Muscle of arm (tissue), 12 donors: ENCODE measurements around the gene HOXD11. TPM values are rescaled to one million over a fixed set of nuclear protein-coding genes. Genes with fewer than 3 reads are reported as not detected.

ENCODE experiments used
- DNase-seq: peaks from one replicate; pipeline ENCODE4 v3.0.0-alpha.2; 2013
- polyA plus RNA-seq, 12 donors: library from polyadenylated mRNA; unstranded; fragments of 120-200 nt; gene quantifications; one replicate each; pipeline ENCODE4 v1.2.1, GENCODE V29; 2013; ENCODE audit not compliant: insufficient read length in 12 of 12

Gene HOXD11
- polyA plus RNA-seq, 12 donors, result 0.17 to 6.9 (median 2.0) TPM; not detected in 4

GRCh38 chr2:176104316-176105077, 2.6 kb upstream of the HOXD11 start:
- no peak for DNase-seq

DNA sequence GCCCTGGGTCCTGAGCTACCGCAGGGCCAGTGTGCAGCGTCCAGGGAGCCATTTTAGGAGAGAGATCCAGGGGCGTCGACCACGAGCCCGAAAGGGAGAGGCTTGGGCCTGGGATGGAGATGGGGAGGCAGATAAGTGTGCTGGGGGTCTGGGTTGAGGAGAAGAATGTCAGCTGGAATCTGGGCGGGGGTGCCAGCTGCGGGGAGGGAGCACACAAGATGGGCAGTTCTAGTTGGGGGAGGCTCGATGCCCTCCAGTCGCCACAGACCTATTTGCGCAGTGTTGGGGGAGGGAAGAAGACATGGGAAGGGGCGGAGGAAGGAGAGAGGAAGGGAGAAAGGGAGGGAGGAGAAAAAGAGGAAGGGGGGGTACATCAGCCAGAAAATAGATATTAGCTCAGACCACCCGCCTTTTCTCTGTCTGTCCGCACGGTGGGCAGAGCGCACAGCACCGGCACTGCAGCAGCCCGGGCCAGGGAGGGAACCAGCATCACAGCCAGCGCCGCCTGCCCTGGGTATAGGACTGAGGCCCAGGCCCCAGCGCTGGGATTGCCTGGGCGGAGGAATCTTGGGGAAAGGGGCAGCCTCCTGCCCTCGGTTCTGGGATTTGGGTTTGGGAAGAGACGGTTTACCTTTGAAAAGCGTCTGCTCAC, 1.9 kb upstream of the HOXD11 start:
- DNase-seq, result no peak

- DNase-seq, result no peak
Measured at GRCh38 chr2:176105730-176106580, 1.1 kb upstream of the HOXD11 start.

DNA sequence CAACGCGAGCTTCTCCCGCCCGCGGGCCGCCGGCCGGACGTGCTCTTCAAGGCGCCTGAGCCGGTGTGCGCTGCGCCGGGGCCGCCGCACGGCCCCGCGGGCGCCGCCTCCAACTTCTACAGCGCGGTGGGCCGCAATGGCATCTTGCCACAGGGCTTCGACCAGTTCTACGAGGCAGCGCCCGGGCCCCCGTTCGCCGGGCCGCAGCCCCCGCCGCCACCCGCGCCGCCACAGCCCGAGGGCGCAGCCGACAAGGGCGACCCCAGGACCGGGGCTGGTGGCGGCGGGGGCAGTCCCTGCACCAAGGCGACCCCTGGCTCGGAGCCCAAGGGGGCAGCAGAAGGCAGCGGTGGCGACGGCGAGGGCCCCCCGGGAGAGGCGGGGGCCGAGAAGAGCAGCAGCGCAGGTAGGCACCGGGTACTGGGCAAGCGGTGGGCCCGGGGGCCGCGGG, 676 bp downstream of the HOXD11 start:
- DNase-seq, result no peak

GRCh38 chr2:176109192-176109901, 2.3 kb downstream of the HOXD11 start:
- DNase-seq, result no peak

DNA sequence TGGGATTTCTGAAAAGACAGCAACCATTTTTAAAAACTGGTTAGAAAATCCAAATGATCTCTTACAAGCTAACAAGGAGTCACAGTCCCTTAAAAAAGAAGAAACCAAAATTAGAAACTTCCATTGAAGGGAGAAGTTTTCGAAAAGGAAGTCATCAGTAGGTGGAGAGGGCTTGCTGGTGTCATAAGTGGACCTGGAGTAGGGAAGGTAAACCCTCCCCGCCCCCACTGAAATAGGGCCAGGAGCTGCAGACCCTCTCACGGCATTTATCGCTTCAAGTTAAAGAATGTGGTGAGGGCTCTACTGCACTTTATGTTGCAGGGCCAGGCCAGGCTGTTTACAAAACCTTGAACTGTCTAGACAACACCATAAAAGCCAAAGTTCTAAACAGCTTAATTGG, 2.9 kb downstream of the HOXD11 start:
- DNase-seq, result no peak

DNA sequence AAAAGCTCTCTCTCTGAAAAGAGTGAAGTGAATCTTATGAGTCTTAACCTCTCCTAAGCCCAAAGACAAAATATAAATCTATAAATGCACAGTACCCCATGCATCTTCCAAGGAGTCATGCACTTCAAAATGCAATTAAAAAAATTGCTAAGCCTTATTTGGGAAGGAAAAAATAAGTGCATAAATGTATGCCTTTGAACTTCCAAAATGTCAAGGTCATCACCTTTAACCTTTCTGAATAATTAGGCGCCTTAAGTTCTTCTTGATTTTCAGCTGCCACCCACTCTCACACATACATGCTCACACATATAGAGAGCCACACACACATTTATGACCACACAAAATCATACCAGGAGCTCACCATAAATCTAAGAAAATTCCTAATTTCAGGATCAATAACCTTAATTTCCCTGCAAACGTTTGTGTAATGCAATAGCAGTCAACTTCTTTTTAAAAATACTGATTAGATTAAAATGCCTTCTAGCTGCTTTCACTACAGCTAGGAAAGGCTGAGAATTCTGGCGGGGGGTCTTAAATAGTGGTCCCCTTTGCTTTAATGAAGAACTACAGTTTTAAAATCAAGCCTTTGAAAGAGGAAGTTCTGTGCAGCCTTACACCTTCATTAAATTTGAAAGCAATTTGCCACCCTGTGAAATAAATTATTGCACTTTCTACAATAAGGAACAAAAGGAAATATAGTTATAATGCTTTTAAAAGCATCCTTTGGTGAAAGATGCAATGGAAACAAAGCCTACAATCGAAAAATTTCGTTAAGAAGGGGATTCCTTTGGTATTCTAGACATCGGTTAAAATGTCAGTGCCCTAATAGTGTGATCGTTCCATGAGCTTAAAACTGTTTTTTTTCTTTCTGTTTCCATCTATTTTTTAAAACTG, 3.6 kb downstream of the HOXD11 start:
- no peak for DNase-seq

DNA sequence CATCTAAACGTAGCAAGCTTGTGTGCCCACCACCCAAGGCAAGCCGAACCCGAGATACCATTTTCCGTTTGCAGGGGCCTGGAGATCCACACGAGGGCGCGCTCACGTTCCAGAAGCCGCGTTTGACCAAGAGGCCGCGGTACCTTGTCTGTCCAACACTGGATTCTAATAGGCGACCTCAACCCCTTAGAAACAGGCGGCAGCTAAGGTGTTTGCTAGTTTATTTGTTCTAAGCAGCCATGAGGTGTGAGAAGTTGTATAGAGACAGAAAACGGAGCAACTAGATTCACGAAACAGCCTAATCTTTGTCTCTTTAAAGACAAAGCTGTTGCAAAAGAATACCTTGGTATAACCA, 4.2 kb downstream of the HOXD11 start:
- DNase-seq, result peak; percentile 81

GRCh38 chr2:176111846-176112374, 4.8 kb downstream of the HOXD11 start:
- DNase-seq, result no peak

GRCh38 chr2:176112375-176113302, 5.6 kb downstream of the HOXD11 start:
- no peak for DNase-seq

GRCh38 chr2:176114120-176114929, 7.2 kb downstream of the HOXD11 start:
- DNase-seq, result no peak

DNA sequence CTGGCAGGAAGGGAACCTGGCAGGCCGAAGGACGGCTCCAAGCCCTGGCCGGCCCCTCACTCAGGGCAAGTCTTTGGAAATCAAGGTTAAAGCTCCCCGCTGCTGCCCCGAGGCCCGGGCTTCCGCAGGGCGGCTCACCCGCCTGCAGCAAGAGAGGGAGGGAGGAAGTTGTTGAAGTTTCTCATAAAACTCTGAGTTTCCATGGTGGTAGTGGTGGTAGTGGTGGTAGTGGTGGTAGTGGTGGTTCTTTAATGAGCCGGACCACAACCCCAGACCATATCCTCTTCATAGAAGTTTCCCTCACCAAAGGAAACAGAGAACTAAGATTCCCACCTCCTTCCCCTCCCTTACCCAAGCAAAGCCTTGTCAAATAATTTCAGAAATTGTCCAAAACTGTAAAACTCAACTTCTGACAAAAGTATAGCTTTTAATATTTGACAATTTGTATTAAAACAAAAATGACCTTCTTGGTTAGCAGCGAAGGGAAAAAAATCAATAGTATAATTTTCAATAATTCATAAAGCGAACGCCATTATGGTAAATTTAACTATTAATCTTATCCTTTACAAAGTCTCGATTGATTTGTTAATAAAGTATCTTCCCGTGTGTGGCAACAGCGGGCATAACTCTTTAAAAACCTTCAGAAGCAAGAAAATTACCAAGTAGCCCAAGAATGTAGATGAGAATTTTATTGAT, 8.0 kb downstream of the HOXD11 start:
- DNase-seq, result no peak

- peak; percentile 86 for DNase-seq
Measured at GRCh38 chr2:176115883-176116813, 9.1 kb downstream of the HOXD11 start, which contains the start of gene HOXD10. Gene HOXD10, plus strand, starts transcription at chr2:176116778. Its CDS starts 56 bp downstream, at chr2:176116834.

- no peak for DNase-seq
Measured at GRCh38 chr2:176117162-176117822, 10.2 kb downstream of the HOXD11 start.

DNA sequence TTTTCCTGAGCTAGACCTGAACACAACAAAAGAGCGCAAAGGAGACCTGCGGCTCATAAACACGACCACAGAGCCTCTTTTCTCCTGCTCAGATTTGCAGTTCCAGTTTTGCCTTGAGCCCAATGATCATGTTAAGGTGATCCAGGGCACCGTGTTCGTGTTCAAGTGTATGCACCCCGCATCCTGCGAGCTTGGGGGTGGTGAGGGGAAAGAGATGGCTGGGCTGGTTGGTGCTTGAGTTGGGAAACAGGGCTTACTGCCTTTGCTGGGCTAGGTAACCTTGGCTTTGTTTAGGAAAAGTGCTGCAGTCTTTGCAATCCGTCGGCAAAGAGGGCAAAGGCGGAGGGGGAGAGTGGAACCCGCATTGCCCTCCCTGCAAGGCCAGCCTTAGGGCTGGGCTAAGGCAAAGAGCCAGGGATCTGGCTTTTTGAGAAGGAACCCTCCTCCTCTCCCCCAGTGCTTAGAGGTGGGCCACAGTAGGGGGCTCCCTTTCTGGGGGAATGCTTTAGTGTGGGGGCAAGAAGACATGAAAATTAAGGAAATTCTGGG, 10.8 kb downstream of the HOXD11 start:
- DNase-seq, result no peak
